ENCODE measurements around the gene MMP12.
"Not testable (repeated sequence)": the region's sequence is repeated elsewhere in the genome, so short reads cannot be mapped to it uniquely, and the experiment has no call there.

Gene MMP12

DNA sequence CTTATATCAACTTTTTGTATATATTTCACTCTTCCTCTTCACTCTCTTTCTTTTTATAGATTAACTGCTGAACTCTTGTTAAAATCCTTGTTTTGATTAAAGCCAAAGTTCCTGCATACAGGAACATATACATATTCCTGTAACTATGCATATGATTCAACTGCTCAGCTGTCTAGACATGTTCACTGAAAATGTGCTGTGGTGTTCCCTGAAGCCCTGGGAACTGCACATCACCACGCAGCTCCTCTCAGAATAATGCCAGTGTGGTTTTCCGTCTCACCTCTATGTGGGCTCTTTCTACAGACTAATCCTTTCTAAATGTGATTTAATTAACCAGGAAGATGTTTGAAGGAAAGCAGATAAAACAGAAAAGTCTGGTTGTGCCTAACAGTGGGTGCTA lies 25.6 kb upstream of the MMP12 start:
- Histone ChIP-seq H3K9ac (ENCODE audit: insufficient read length) (no peak overlapping the region), H3K4me3 (no peak overlapping the region), H3K9me3 (ENCODE audit: low read depth, low read length) (no peaks in the 10 kb centered on the region), H3K36me3 (ENCODE audit: insufficient read depth, low read length) (no peaks in the 10 kb centered on the region), H3K27ac (no peak overlapping the region)
- TF ChIP-seq POLR2AphosphoS5 (IDR thresholded peaks at IDR 0.05; ENCODE audit: borderline replicate concordance, low read depth, low read length) (no peak), FOXP2 (optimal IDR thresholded peaks at IDR 0.05; ENCODE audit: control extremely low read depth, extremely low read length, insufficient read depth) (no peak), EZH2 (IDR thresholded peaks at IDR 0.05) (no peak)
- no peak for DNase-seq (ENCODE audit: low read depth, low spot score)

DNA sequence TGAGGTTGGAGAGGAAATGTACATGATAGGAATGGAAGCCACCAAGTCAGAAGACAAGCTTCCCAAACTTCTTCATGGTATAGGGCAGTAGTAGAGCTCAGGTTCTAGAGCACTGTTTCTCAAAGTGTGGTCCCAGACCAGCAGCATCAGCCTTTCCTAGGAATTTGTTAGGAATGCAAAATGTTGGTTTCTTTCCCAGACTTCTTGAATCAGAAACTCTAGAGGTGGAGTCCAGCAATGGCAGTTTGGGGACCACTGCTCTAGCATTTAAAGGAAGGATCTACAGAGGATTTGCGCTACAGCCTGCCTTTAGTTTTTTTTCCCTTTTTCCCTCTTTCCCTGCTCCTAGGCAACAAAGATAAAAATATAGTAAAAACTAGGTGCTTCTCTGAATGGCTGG lies 17.0 kb upstream of the MMP12 start:
- H3K36me3 ChIP-seq (ENCODE audit: insufficient read depth, low read length): no peaks in the 10 kb centered on the region
- H3K27ac ChIP-seq: no peak overlapping the region
- H3K9ac ChIP-seq (ENCODE audit: insufficient read length): no peak overlapping the region
- no peak for TF ChIP-seq EZH2 (IDR thresholded peaks at IDR 0.05)
- TF ChIP-seq POLR2AphosphoS5 (IDR thresholded peaks at IDR 0.05; ENCODE audit: borderline replicate concordance, low read depth, low read length): no peak
- no peak for DNase-seq (ENCODE audit: low read depth, low spot score)
- no peaks in the 10 kb centered on the region for H3K9me3 ChIP-seq (ENCODE audit: low read depth, low read length)
- no peak overlapping the region for H3K4me3 ChIP-seq

DNA sequence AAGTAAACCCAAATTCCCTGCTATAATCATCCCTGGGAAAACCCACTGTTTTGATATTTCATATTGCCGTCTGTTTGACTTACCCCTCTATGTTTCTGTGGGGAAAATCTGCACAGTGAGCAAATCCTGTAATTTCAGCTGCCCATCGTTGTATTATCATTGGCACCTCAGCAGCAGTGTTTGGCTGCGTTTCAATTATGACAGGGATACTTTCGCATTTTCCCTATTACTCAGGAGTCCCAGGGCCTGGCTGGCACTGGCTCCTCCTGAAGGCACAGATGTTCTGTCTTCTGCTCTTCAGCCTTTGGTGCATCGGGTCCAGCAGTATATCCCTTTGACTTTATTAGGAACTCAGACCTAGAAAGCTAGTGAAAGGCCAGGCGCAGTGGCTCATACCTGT lies 12.2 kb upstream of the MMP12 start:
- Histone ChIP-seq H3K9ac (ENCODE audit: insufficient read length) (no peak overlapping the region), H3K36me3 (ENCODE audit: insufficient read depth, low read length) (no peaks in the 10 kb centered on the region), H3K9me3 (ENCODE audit: low read depth, low read length) (no peaks in the 10 kb centered on the region), H3K27ac (no peak overlapping the region), H3K4me3 (no peak overlapping the region)
- TF ChIP-seq EZH2 (IDR thresholded peaks at IDR 0.05) (no peak), POLR2AphosphoS5 (IDR thresholded peaks at IDR 0.05; ENCODE audit: borderline replicate concordance, low read depth, low read length) (no peak), FOXP2 (optimal IDR thresholded peaks at IDR 0.05; ENCODE audit: control extremely low read depth, extremely low read length, insufficient read depth) (no peak)
- DNase-seq (ENCODE audit: low read depth, low spot score): no peak

DNA sequence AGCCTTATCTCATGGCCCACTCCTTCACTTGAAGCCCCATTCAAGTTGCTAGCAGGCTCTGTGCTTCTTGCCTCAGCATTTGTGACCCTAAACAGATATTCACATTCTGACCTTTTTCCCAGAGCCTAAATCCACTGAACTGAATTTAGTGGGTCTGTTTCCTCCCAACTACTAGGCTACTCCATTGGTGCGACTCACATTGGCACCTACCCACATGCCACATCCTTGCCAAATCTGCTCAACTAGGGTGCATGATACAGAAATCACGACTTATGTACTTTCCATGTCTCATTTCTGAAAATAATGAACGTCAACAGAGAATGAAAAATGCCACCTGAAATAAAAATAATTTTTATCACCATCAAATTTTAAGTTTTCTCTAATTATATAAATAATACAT lies 8.4 kb upstream of the MMP12 start:
- TF ChIP-seq POLR2AphosphoS5 (IDR thresholded peaks at IDR 0.05; ENCODE audit: borderline replicate concordance, low read depth, low read length): no peak
- no peak for TF ChIP-seq EZH2 (IDR thresholded peaks at IDR 0.05)
- no peak for TF ChIP-seq FOXP2 (optimal IDR thresholded peaks at IDR 0.05; ENCODE audit: control extremely low read depth, extremely low read length, insufficient read depth)
- Histone ChIP-seq H3K4me3 (no peak overlapping the region), H3K9me3 (ENCODE audit: low read depth, low read length) (no peaks in the 10 kb centered on the region), H3K9ac (ENCODE audit: insufficient read length) (no peak overlapping the region), H3K27ac (no peak overlapping the region), H3K36me3 (ENCODE audit: insufficient read depth, low read length) (no peaks in the 10 kb centered on the region)
- DNase-seq (ENCODE audit: low read depth, low spot score): no peak

DNA sequence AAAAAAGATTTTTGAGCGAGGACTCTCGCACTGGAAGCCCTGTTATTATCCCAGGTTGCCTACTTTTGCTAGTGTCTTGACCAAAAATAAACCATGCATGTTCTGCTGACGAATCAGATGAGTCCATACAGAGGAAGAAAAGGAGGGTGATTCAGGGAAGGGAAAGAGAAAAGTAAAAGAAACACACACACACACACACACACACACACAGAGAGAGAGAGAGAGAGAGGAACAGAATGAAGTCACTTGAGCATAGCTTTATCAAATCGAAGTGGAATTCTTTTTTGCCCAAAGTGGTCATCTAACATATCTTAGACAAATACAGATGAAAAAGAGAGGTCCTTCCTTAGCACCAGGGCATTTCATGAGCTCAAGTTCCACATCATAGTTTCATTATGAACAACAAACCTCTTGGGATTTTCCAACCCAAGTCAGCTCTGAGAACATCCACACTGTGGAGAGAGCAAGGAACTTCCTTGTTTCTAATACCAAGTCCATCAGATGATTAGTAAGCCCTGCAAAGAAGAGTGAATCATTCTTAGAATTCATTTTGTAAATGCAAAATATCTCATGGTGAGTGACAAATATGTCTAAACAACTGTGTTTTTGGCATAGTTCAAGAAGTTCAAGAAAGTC lies 7.7 kb upstream of the MMP12 start:
- no peaks in the 10 kb centered on the region for H3K9me3 ChIP-seq (ENCODE audit: low read depth, low read length)
- no peak for DNase-seq (ENCODE audit: low read depth, low spot score)
- H3K4me3 ChIP-seq: no peak overlapping the region
- no peak for TF ChIP-seq POLR2AphosphoS5 (IDR thresholded peaks at IDR 0.05; ENCODE audit: borderline replicate concordance, low read depth, low read length)
- TF ChIP-seq FOXP2 (optimal IDR thresholded peaks at IDR 0.05; ENCODE audit: control extremely low read depth, extremely low read length, insufficient read depth): no peak
- TF ChIP-seq EZH2 (IDR thresholded peaks at IDR 0.05): no peak
- H3K9ac ChIP-seq (ENCODE audit: insufficient read length): no peak overlapping the region
- H3K36me3 ChIP-seq (ENCODE audit: insufficient read depth, low read length): no peaks in the 10 kb centered on the region
- H3K27ac ChIP-seq: no peak overlapping the region

DNA sequence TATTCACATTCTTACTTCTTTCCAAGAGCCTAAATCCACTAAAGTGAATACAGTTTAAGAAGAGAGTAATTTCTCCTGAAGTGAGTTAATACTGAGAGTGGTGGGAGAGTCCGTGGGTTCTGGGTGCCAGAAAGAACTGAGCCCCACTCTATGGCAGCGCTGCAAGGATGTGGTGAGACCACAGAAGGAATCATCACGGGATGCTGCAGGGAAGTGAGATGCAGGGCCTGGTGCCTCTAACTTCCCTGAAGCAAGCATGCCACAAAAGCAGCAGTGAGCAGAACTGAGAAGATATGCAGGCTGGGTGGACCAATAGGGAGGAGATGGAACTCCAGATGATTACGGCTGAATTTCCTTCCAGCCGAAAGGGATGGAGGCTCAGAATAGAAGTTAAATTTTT lies 5.0 kb upstream of the MMP12 start:
- TF ChIP-seq FOXP2 (optimal IDR thresholded peaks at IDR 0.05; ENCODE audit: control extremely low read depth, extremely low read length, insufficient read depth) (no peak), EZH2 (IDR thresholded peaks at IDR 0.05) (no peak), POLR2AphosphoS5 (IDR thresholded peaks at IDR 0.05; ENCODE audit: borderline replicate concordance, low read depth, low read length) (no peak)
- H3K4me3 ChIP-seq: no peak overlapping the region
- H3K9ac ChIP-seq (ENCODE audit: insufficient read length): no peak overlapping the region
- H3K9me3 ChIP-seq (ENCODE audit: low read depth, low read length): no peaks in the 10 kb centered on the region
- H3K36me3 ChIP-seq (ENCODE audit: insufficient read depth, low read length): no peaks in the 10 kb centered on the region
- no peak overlapping the region for H3K27ac ChIP-seq
- no peak for DNase-seq (ENCODE audit: low read depth, low spot score)

DNA sequence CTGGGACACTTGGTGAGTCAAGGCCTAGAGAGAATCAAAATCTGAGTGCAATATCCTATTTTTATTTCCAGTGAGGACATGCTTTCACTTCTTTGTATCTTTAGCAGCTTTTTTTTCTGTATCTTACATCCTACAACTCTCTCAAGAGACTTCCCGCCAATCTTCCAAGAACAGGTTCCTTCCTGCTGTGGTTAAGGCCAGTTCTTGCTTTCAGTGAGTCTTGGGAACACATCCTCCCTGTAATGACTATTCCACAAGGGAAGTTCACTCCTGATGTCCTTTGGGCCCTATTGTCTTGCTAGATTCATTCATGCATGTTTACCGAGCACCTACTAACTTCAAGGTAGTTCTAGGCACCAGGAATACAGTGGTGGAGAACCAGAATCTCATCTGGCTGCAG lies 3.8 kb upstream of the MMP12 start:
- no peak for DNase-seq (ENCODE audit: low read depth, low spot score)
- Histone ChIP-seq H3K27ac (no peak overlapping the region), H3K36me3 (ENCODE audit: insufficient read depth, low read length) (no peaks in the 10 kb centered on the region), H3K4me3 (no peak overlapping the region), H3K9ac (ENCODE audit: insufficient read length) (no peak overlapping the region), H3K9me3 (ENCODE audit: low read depth, low read length) (no peaks in the 10 kb centered on the region)
- TF ChIP-seq FOXP2 (optimal IDR thresholded peaks at IDR 0.05; ENCODE audit: control extremely low read depth, extremely low read length, insufficient read depth) (no peak), POLR2AphosphoS5 (IDR thresholded peaks at IDR 0.05; ENCODE audit: borderline replicate concordance, low read depth, low read length) (no peak), EZH2 (IDR thresholded peaks at IDR 0.05) (no peak)

DNA sequence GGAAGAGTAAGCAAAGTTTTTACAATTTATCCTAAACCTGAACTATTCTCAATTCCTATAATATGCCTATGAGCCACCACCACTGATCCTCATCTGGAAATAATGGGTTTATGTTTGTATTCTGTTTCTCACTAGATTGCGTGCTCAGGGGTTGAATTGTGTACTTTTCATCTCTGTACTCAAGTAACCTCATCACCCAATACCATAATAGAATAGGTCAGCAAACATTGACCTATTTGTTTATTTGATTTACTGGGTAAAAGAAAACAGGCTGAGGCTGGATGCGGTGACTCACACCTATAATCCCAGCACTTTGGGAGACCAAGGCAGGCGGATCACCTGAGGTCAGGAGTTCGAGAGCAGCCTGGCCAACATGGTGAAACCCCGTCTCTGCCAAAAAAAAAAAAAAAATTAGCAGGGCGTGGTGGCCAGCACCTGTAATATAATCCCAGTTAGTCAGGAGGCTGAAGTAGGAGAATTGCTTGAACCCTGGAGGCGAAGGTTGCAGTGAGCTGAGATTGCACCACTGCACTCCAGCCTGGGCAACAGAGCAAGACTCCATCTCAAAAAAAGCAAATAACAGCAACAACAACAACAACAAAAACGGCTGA lies 5.3 kb downstream of the MMP12 start:
- H3K9me3 ChIP-seq (ENCODE audit: low read depth, low read length); H3K4me3 ChIP-seq; DNase-seq (ENCODE audit: low read depth, low spot score); H3K27ac ChIP-seq; H3K36me3 ChIP-seq (ENCODE audit: insufficient read depth, low read length); H3K9ac ChIP-seq (ENCODE audit: insufficient read length): not testable (repeated sequence)

DNA sequence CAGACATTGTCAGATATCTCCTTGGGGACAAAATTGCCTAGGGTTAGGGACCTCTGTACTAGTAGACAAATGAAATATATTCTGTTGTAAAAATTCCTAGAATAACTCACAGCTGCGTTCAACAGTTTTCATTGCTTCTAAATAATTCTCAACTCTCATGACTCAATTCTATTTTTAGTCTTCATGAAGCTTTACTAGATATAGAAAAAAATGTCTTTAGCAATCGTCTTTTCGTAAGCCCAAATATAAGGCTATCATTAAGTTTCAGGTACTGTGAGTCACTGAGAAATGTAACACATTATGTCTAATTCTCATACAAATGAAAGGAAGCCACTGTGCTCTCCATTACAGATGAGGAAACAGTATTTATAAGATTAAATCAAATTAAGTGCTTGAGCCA lies 6.4 kb downstream of the MMP12 start:
- Histone ChIP-seq H3K9me3 (ENCODE audit: low read depth, low read length) (no peaks in the 10 kb centered on the region), H3K9ac (ENCODE audit: insufficient read length) (no peak overlapping the region), H3K36me3 (ENCODE audit: insufficient read depth, low read length) (no peaks in the 10 kb centered on the region), H3K27ac (no peak overlapping the region), H3K4me3 (no peak overlapping the region)
- no peak for DNase-seq (ENCODE audit: low read depth, low spot score)
- no peak for TF ChIP-seq FOXP2 (optimal IDR thresholded peaks at IDR 0.05; ENCODE audit: control extremely low read depth, extremely low read length, insufficient read depth)
- TF ChIP-seq POLR2AphosphoS5 (IDR thresholded peaks at IDR 0.05; ENCODE audit: borderline replicate concordance, low read depth, low read length): no peak
- TF ChIP-seq EZH2 (IDR thresholded peaks at IDR 0.05): no peak

All from SK-N-MC (cell line).